NCI-H2081 (cell line): ENCODE data around the gene PARVB.

Source experiments
- DNase-seq, 2 experiments: peaks; one replicate each; lab custom pipeline; 2025; lab: John Stamatoyannopoulos, UW

Gene PARVB

GRCh38 chr22:44184006-44184405 is 159.9 kb downstream of the PARVB start:
- no peak for DNase-seq

DNA sequence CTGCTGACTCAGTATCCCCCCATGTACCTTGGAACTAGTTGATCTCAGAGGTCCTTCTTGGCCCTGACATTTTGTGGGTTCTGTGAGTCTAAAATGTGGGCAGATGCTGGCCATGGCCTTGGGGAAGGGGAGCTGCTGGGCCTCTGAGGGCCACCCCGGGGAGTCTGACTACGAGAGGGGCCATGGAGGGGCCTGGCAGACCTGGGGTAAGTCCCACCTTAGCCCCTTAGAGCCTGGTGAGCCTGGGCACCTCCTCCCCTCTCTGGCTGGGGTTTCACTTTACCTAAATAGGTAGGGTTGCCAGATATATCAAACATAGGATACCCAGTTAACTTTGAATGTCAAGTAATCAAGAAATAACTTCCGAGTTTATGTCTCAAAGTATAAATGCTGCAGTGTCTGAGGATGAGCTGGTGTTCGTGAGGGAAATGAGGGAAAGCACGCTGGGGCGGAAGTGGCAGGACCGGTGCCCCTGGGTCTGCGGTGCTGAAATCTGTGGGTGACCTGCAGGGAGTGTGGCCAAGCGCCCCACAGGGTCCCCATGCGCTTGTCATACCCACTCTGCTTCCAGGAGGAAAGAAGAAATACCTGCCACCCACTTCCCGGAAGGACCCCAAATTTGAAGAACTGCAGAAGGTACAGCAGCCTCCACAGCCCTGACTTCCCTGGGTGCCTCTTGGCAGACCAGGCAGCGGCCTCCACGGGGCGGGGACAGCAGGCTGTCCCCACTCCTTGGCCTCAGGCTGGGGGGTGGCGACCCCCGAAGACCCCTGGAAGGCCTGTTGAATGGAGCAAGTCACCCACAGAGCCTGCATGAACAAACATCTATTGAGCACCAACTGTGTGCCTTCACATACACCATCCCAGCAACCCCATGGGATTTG is 161.4 kb downstream of the PARVB start:
- no peak for DNase-seq

- no peak for DNase-seq
Observed at GRCh38 chr22:44186121-44186510, 162.0 kb downstream of the PARVB start.

DNA sequence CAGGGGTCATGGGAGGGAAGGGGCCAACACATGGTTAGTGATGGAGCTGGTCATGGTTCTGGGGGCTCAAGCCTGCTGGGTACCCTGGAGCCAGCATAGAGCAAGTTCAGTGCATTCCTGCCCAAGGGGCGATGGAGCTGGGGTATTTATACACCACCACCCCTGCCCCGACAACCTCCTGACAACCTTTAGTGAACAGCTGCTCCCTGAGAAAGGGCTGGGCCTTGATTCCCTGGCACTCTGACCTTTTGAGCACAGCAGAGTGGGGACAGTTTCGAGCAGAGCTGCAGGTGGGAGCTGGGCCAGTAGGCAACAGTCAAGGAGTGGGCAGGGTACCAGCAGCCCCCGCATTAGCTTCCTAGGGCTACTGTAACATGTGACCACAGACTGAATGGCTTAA is 162.6 kb downstream of the PARVB start:
- no peak for DNase-seq

- DNase-seq: no peak
Observed at GRCh38 chr22:44187652-44188230, 163.6 kb downstream of the PARVB start.

DNA sequence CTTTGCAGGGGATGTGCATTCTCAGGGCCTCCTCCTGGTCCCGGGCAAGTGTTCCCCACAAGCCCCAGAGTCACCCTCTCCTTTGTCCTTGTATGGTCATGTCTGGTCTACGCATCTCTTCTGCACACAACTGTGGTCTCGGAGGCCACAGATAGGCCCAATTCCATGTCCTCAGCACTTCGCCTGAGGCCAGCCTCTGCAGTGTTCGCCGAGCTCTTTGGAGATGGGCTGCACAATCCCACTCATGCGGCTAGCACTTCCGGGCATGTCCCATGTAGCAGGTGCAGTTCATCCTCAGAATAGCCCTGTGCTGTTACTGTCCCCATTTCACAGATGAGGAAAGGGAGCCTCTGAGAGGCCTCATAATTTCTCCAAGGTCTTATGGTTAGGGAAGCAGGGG is 164.2 kb downstream of the PARVB start:
- no peak for DNase-seq

DNA sequence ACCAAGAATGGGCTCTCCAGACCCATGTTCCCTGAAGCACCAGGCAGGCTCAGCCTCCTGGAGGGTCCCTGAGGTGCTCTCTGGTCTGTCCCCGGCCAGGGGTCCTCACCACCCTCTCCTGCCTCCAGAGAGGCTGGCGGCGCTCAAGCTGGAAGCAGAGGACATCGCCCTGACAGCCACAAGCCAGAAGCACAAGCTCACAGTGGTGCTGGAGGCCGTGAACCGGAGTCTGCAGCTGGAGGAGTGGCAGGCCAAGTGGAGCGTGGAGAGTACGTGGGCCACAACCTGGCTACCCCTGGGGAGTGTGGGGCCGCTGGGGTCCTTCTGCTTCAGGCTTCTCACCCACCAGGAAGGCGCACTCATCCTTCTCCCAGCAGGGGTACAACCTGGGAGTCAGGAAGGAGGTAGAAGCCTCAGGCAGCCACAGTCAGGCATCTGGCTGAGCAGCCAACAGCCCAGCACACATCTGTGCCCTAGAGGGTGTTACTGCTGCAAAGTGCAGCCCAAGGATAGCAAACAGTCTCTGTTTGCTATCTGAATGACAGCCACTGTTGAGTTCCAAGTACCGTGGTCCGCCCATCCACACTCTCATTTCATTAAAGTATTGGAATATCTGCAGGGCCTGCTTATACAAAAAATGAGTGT is 165.0 kb downstream of the PARVB start:
- DNase-seq: no peak

DNA sequence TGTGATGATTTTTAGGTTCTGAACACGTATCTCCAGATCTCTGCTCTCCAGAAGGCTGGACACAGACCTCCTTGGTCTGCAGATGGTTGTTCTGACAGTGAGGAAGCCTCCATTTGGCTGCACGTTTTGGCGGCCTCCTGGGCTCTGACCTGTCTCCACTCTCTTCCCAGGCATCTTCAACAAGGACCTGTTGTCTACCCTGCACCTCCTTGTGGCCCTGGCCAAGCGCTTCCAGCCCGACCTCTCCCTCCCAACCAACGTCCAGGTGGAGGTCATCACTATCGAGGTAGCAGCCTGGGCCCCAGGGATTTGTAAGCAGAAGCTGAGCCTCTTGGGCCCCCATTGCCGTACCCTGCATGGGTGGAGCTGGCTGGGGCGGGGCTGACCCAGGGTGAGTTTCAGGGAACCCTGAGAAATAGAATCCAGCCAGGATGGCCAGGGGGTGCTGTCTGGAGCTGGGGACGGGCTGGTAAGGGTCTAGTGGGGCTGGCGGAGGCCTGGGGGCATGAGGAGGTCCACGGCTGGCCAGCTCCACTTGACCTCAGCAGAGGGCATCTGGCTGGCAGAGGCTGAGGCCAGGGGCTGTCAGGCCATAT is 166.4 kb downstream of the PARVB start:
- no peak for DNase-seq

DNA sequence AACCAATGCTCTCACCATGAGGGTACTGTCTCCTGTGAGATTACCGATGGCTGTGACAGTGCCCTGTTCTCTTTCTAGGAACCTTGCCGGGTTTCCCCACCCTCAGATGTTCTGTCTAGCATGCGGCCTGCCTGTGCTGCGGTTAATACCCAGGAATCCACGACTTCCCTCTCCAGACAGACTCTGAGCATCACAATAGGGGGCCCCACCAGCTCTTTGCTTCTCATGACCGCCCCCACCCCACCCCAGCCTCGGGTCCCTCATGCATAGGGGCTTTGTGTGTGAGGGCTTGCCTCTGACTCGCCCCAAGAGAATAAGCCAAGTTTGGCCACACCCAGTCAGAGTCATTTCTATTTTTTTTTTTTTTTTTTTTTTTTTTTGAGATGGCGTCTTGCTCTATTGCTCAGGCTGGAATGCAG is 166.9 kb downstream of the PARVB start:
- no peak for DNase-seq

- no peak for DNase-seq
Observed at GRCh38 chr22:44192098-44192815, 168.2 kb downstream of the PARVB start.

DNA sequence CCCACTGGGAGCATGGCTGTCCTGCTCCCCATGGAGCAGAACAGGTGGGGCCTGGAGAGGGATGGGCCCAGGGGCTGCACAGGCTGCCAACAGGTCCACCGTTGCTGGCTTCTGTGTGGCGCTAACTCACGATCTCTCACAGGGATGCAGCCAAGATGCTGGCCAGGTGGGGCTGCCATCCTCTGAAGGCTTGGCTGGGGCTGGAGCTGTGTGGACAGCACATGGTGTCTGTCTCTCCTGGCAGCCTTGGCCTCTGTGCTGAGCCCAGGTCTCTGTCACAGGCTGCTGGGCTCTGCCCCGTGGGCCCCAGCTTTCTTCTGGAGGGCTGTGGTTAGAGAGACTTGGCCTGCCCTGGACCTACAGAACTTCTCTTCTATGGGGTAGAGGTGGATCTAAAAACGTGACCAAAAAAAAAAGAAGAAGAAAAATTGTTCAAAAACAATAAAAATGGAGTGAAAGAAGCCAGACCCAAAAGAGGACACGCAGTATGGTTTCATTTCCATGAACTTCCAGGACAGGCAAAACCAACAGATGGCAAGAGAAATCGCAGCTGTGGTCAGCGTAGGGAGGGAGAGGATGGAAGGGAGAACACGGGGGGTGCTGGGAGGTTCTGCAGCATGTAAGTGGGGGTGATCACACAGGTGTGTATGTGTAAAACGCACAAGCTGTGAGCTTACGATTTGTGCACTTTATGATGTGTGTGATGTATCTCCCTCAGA is 168.9 kb downstream of the PARVB start:
- DNase-seq: no peak

- DNase-seq: no peak
Observed at GRCh38 chr22:44193535-44193891, 169.4 kb downstream of the PARVB start.

- DNase-seq: no peak
Observed at GRCh38 chr22:44194569-44194968, 170.5 kb downstream of the PARVB start.

GRCh38 chr22:44195189-44195871 is 171.2 kb downstream of the PARVB start:
- DNase-seq: no peak

- DNase-seq: no peak
Observed at GRCh38 chr22:44196241-44196640, 172.1 kb downstream of the PARVB start.

DNA sequence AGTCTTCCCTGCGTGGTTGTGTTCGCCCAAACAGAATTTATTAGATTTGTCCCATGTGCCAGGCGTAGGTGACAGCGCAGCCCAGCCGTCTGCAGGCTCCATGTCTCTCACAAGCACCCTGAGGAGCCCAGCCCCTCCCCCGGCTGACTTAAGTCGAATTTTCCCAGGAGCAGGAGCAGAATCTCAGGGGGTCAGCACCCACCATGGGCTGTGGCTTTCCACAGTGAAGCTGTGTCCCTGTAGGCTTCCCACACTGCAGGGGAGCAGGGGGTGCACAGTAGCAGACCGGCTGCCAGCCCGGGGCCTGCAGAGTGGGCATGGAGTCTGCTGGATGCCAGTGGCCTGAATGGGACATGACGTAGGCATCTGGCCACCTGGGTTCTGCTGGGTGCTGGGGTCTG is 172.6 kb downstream of the PARVB start:
- DNase-seq: no peak

DNA sequence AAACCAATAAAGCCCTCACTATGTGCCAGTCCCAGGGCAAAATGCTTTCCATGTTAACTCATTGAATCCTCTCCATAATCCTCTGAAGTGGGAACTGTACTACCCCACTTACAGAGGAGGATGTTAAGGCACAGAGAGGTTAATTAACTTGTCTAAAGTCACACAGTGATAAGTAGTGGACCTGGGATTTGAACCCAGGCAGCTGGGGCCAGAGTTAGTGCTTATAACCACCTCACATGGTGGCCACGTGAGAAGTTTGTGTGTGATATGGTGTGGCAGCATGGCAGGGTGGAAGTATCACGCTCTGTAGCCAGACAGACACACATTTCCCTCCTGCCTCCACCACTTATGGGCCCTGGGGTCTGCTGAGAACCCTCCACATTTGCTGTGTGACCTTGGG is 173.2 kb downstream of the PARVB start:
- no peak for DNase-seq

- DNase-seq: no peak
Observed at GRCh38 chr22:44199164-44199563, 175.1 kb downstream of the PARVB start.

- no peak for DNase-seq
Observed at GRCh38 chr22:44199866-44200265, 175.8 kb downstream of the PARVB start.

- DNase-seq: no peak
Observed at GRCh38 chr22:44200451-44200850, 176.3 kb downstream of the PARVB start.
